HepG2 (cell line): Measurements from ENCODE around the gene AHCTF1. TPM values are rescaled to one million over a fixed set of nuclear protein-coding genes. Genes with fewer than 3 reads are reported as not detected.

Experiments
- ATAC-seq: fragments of 200-7000 bp; cut with Tn5 transposase; 3 replicates; pipeline ENCODE4 v1.9.1; 2020; ENCODE audit warnings: mild to moderate bottlenecking, moderate library complexity
- BruUV-seq: library from RNA; stranded (reverse); fragments of 400-500 nt; replicated peaks from 2 replicates; lab custom pipeline; 2021; lab: Mats Ljungman, UMichigan
- CTCF ChIA-PET: fragments of 300-600 bp; formaldehyde crosslinking; extraction: SDS; loops from one replicate; lab custom pipeline; 2021; ENCODE audit warnings: low total read pairs, inconsistent platforms, low intra/inter-chr PET ratio; lab: Yijun Ruan, JAX
- POLR2A ChIA-PET: fragments of 350-600 bp; sonication (Branson Sonifier 250); formaldehyde crosslinking; loops from one replicate; lab custom pipeline; 2020; ENCODE audit warnings: antibody characterized with exemption, inconsistent platforms; lab: Yijun Ruan, JAX
- DNase-seq: peaks from one replicate; pipeline ENCODE4 v3.0.0-alpha.2; 2015; ENCODE audit warnings: low spot score
- FAIRE-seq: peaks from 3 replicates; lab custom pipeline; 2011; peaks lifted over from hg19 to GRCh38; lab: Jason Lieb, UNC
- H2AFZ ChIP-seq: one replicate; pipeline ENCODE4 v1.6.1; 2011; ENCODE audit warnings: low read length, inconsistent platforms
- H3K27ac ChIP-seq: fragments of 300-600 bp; 3 replicates; pipeline ENCODE4 v1.8.0; 2011; ENCODE audit warnings: mixed run types, mild to moderate bottlenecking, mixed read lengths, low read length, inconsistent platforms; ENCODE audit not compliant: insufficient read depth; ENCODE audit errors: extremely low read length
- H3K27me3 ChIP-seq, 2 experiments: fragments of 200-600 bp in 1 of 2; 2 replicates in 1 of 2; 3 replicates in 1 of 2; pipeline versions ENCODE4 v1.6.0 to v1.8.0; 2011; ENCODE audit warnings: low read length in 2 of 2, mild to moderate bottlenecking in 2 of 2, moderate library complexity in 2 of 2, inconsistent platforms in 1 of 2; ENCODE audit not compliant: insufficient read depth in 2 of 2, control insufficient read depth in 1 of 2
- H3K36me3 ChIP-seq, 2 experiments: fragments of 200-600 bp in 1 of 2; replicated peaks in 1 of 2; 2 replicates in 1 of 2; 3 replicates in 1 of 2; pipeline versions ENCODE4 v1.5.1 to v1.8.0; 2011; ENCODE audit warnings: low read length in 2 of 2, inconsistent platforms in 1 of 2; ENCODE audit not compliant: insufficient read depth in 2 of 2, control insufficient read depth in 1 of 2
- H3K4me1 ChIP-seq: 2 replicates; pipeline ENCODE4 v1.5.1; 2012; ENCODE audit warnings: low read length, inconsistent platforms; ENCODE audit not compliant: insufficient read depth
- H3K4me2 ChIP-seq: 2 replicates; pipeline ENCODE4 v1.6.0; 2011; ENCODE audit warnings: low read depth, low read length, inconsistent platforms
- H3K4me3 ChIP-seq, 3 experiments: fragments of 200-600 bp in 1 of 3; sonication (generic), shearing (Covaris generic) in 1 of 3; replicated peaks in 1 of 3; 2 replicates each; pipeline ENCODE4 v1.5.1; 2011 to 2016; ENCODE audit warnings: low read length in 3 of 3, inconsistent platforms in 2 of 3, low read depth in 2 of 3, mild to moderate bottlenecking in 2 of 3, control low read depth in 1 of 3, mixed read lengths in 1 of 3; ENCODE audit not compliant: insufficient read depth in 1 of 3
- H3K79me2 ChIP-seq: one replicate; pipeline ENCODE4 v1.6.1; 2011; ENCODE audit warnings: low read length, inconsistent platforms; ENCODE audit not compliant: insufficient read depth
- H3K9ac ChIP-seq: 2 replicates; pipeline ENCODE4 v1.6.0; 2011; ENCODE audit warnings: mild to moderate bottlenecking, low read depth, low read length, inconsistent platforms; ENCODE audit not compliant: insufficient read depth
- H3K9me3 ChIP-seq: 2 replicates; pipeline ENCODE4 v1.5.1; 2012; ENCODE audit warnings: mild to moderate bottlenecking, low read length
- H4K20me1 ChIP-seq: 2 replicates; pipeline ENCODE4 v1.6.0; 2011; ENCODE audit warnings: inconsistent platforms, mild to moderate bottlenecking, low read length, moderate library complexity; ENCODE audit not compliant: insufficient read depth
- CBFB ChIP-seq: sonication (generic); formaldehyde crosslinking; IDR thresholded peaks from 2 replicates; pipeline ENCODE4 v1.4.0; 2020; ENCODE audit warnings: missing genetic modification reagents
- GTF3A ChIP-seq: sonication (generic); formaldehyde crosslinking; conservative IDR thresholded peaks from 2 replicates; pipeline ENCODE4 v1.4.0; 2020; ENCODE audit warnings: mild to moderate bottlenecking, missing genetic modification reagents
- IKZF1 ChIP-seq: fragments of 450-650 bp; IDR thresholded peaks from 2 replicates; pipeline ENCODE4 v1.7.1; 2016
- JDP2 ChIP-seq: sonication (generic); formaldehyde crosslinking; IDR thresholded peaks from 2 replicates; pipeline ENCODE4 v1.8.1; 2022; ENCODE audit warnings: missing genetic modification reagents, borderline replicate concordance
- LCORL ChIP-seq, 2 experiments: fragments of 450-650 bp in 1 of 2; sonication (generic) in 1 of 2; formaldehyde crosslinking in 1 of 2; IDR thresholded peaks; 2 replicates each; pipeline versions ENCODE4 v1.5.0 to v1.6.1; 2017 to 2020; ENCODE audit warnings: antibody characterized with exemption in 1 of 2, missing genetic modification reagents in 1 of 2
- MBD4 ChIP-seq: IDR thresholded peaks from 2 replicates; pipeline ENCODE4 v1.6.1; 2012; ENCODE audit warnings: low read length, inconsistent platforms, borderline replicate concordance
- MTA3 ChIP-seq: sonication (generic); formaldehyde crosslinking; IDR thresholded peaks from 2 replicates; pipeline ENCODE4 v1.4.0; 2020; ENCODE audit warnings: missing genetic modification reagents
- NR1H2 ChIP-seq: sonication (generic); formaldehyde crosslinking; IDR thresholded peaks from 2 replicates; pipeline ENCODE4 v1.8.1; 2022; ENCODE audit warnings: low read depth, missing genetic modification reagents, borderline replicate concordance
- PRMT3 ChIP-seq: sonication (generic); formaldehyde crosslinking; IDR thresholded peaks from 2 replicates; pipeline ENCODE4 v1.8.1; 2022; ENCODE audit warnings: low read depth, mild to moderate bottlenecking, moderate library complexity, missing genetic modification reagents, borderline replicate concordance
- ZBTB21 ChIP-seq: sonication (generic); formaldehyde crosslinking; IDR thresholded peaks from 2 replicates; pipeline ENCODE4 v1.4.0; 2020; ENCODE audit warnings: missing genetic modification reagents
- ZNF550 ChIP-seq: sonication (generic); formaldehyde crosslinking; IDR thresholded peaks from 2 replicates; pipeline ENCODE4 v1.4.0; 2020; ENCODE audit warnings: mild to moderate bottlenecking, missing genetic modification reagents, borderline replicate concordance
- ZNF614 ChIP-seq: IDR thresholded peaks from 2 replicates; pipeline ENCODE4 v1.6.1; 2018; ENCODE audit warnings: missing biosample characterization, missing genetic modification reagents, inconsistent platforms, borderline replicate concordance
- ZNF629 ChIP-seq: sonication (generic); formaldehyde crosslinking; conservative IDR thresholded peaks from 2 replicates; pipeline ENCODE4 v1.5.0; 2020; ENCODE audit warnings: missing genetic modification reagents
- ZNF740 ChIP-seq: sonication (generic); formaldehyde crosslinking; IDR thresholded peaks from 2 replicates; pipeline ENCODE4 v1.4.0; 2020; ENCODE audit warnings: missing genetic modification reagents
- WGBS: methylation state at CpG from one replicate; pipeline ENCODE4 v1.1.6; 2017; ENCODE audit warnings: low lambda C conversion rate; 5-methylcytosine and 5-hydroxymethylcytosine counted together
- in situ Hi-C: cut with HindIII; loops from 2 replicates; pipeline ENCODE4 v1.10.0; 2017; ENCODE audit warnings: low pct_unique_long_range_greater_than_20kb; ENCODE audit not compliant: extremely low pct_ligation_motif_present
- intact Hi-C: fragments of 100-400 bp; cut with micrococcal nuclease; formaldehyde crosslinking; loops from one replicate; pipeline ENCODE4 v1.10.0; 2022; ENCODE audit not compliant: unreplicated experiment
- polyA plus RNA-seq, 8 experiments: library from polyadenylated mRNA; depleted of rRNA in 3 of 8; stranded (reverse) in 7 of 8; unstranded in 1 of 8; fragments of >200 nt; fragmentation: Illumina TruSeq in 4 of 8; extraction: Trizol in 4 of 8; gene quantifications; 2 replicates each; pipeline versions ENCODE4 v1.2.1 to v1.2.3, GENCODE V29; 2011 to 2016; ENCODE audit warnings: low read depth in 4 of 8, missing spikeins in 1 of 8, mixed read lengths in 1 of 8; ENCODE audit not compliant: insufficient read depth in 1 of 8
- total RNA-seq, 5 experiments: library from RNA; depleted of rRNA; stranded (reverse); fragments of >200 nt; fragmentation: Illumina TruSeq; extraction: Trizol; gene quantifications; 2 replicates each; pipeline ENCODE4 v1.2.3, GENCODE V29; 2016; ENCODE audit warnings: low read depth in 1 of 5
- TF ChIP-seq, protein P1 (sequence below): sonication (generic); formaldehyde crosslinking; IDR thresholded peaks from 2 replicates; pipeline ENCODE4 v1.4.0; 2020; ENCODE audit warnings: low read depth, mild to moderate bottlenecking, missing genetic modification reagents
- TF ChIP-seq, protein P2 (sequence below): sonication (generic); formaldehyde crosslinking; IDR thresholded peaks from 2 replicates; pipeline ENCODE4 v1.4.0; 2020; ENCODE audit warnings: missing genetic modification reagents, borderline replicate concordance
- TF ChIP-seq, protein P3 (sequence below): sonication (generic); formaldehyde crosslinking; IDR thresholded peaks from 2 replicates; pipeline ENCODE4 v1.4.0; 2020; ENCODE audit warnings: missing genetic modification reagents, borderline replicate concordance

Gene AHCTF1
- total and polyA plus RNA-seq, 2 of the 13 experiments (the other 11 are each of a cell fraction or from before 2014, with no cell fraction given): 16.6 to 45.9 TPM

DNA sequence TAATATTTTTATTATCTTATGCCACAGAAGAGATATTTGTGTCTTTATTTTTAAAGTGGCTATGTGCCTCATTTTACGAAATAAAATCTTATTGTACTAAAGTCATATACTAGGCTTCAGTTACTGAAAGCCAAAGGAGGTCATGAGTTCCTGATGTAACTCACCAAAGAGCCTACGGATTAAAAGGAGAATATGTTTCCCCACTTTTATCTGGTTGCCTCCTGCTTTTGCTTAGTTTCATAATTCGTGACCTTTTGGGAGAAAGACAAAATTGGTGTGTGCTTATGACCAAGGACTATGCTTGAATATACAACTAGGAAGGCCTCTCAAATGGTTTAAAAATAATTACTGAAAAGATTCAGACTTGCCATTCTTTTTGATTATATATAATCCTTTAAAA lies 18.2 kb upstream of the AHCTF1 start:
- no peak overlapping the region for H3K9ac ChIP-seq
- H3K4me1 ChIP-seq: peaks cover 19% of the 10 kb centered on the region
- TF ChIP-seq ZNF629 (CRISPR knock-in tag) (no peak), JDP2 (CRISPR knock-in tag) (no peak), ZBTB21 (no peak), MTA3 (CRISPR knock-in tag) (no peak), ZNF550 (no peak), GTF3A (CRISPR knock-in tag) (no peak), LCORL (IDR thresholded peaks at IDR 0.05) (no peak), LCORL (CRISPR knock-in tag; IDR thresholded peaks at IDR 0.05) (no peak), MBD4 (no peak), NR1H2 (CRISPR knock-in tag) (no peak), PRMT3 (CRISPR knock-in tag) (no peak), IKZF1 (no peak), ZNF740 (CRISPR knock-in tag) (no peak), CBFB (no peak), ZNF614 (CRISPR knock-in tag) (no peak)
- TF ChIP-seq, protein P1, sequence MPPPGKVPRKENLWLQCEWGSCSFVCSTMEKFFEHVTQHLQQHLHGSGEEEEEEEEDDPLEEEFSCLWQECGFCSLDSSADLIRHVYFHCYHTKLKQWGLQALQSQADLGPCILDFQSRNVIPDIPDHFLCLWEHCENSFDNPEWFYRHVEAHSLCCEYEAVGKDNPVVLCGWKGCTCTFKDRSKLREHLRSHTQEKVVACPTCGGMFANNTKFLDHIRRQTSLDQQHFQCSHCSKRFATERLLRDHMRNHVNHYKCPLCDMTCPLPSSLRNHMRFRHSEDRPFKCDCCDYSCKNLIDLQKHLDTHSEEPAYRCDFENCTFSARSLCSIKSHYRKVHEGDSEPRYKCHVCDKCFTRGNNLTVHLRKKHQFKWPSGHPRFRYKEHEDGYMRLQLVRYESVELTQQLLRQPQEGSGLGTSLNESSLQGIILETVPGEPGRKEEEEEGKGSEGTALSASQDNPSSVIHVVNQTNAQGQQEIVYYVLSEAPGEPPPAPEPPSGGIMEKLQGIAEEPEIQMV (CRISPR knock-in tag): no peak
- TF ChIP-seq, protein P2, sequence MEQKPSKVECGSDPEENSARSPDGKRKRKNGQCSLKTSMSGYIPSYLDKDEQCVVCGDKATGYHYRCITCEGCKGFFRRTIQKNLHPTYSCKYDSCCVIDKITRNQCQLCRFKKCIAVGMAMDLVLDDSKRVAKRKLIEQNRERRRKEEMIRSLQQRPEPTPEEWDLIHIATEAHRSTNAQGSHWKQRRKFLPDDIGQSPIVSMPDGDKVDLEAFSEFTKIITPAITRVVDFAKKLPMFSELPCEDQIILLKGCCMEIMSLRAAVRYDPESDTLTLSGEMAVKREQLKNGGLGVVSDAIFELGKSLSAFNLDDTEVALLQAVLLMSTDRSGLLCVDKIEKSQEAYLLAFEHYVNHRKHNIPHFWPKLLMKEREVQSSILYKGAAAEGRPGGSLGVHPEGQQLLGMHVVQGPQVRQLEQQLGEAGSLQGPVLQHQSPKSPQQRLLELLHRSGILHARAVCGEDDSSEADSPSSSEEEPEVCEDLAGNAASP (CRISPR knock-in tag): no peak
- TF ChIP-seq, protein P3, sequence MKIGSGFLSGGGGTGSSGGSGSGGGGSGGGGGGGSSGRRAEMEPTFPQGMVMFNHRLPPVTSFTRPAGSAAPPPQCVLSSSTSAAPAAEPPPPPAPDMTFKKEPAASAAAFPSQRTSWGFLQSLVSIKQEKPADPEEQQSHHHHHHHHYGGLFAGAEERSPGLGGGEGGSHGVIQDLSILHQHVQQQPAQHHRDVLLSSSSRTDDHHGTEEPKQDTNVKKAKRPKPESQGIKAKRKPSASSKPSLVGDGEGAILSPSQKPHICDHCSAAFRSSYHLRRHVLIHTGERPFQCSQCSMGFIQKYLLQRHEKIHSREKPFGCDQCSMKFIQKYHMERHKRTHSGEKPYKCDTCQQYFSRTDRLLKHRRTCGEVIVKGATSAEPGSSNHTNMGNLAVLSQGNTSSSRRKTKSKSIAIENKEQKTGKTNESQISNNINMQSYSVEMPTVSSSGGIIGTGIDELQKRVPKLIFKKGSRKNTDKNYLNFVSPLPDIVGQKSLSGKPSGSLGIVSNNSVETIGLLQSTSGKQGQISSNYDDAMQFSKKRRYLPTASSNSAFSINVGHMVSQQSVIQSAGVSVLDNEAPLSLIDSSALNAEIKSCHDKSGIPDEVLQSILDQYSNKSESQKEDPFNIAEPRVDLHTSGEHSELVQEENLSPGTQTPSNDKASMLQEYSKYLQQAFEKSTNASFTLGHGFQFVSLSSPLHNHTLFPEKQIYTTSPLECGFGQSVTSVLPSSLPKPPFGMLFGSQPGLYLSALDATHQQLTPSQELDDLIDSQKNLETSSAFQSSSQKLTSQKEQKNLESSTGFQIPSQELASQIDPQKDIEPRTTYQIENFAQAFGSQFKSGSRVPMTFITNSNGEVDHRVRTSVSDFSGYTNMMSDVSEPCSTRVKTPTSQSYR: no peak
- ChIA-PET POLR2A (no interaction called here), CTCF (no interaction called here)
- H3K27me3 ChIP-seq: no peaks in the 10 kb centered on the region
- no peak overlapping the region for H3K27ac ChIP-seq
- BruUV-seq: no TSS peak
- in situ Hi-C loops (no loop called here), intact Hi-C loops (no loop called here)
- H4K20me1 ChIP-seq: no peaks in the 10 kb centered on the region
- no peak overlapping the region for H3K4me3 ChIP-seq
- H3K79me2 ChIP-seq: no peaks in the 10 kb centered on the region
- no peak for FAIRE-seq
- no peaks in the 10 kb centered on the region for H3K9me3 ChIP-seq
- no peak for ATAC-seq
- H3K4me2 ChIP-seq: no peak overlapping the region
- H3K36me3 ChIP-seq: no peaks in the 10 kb centered on the region
- DNase-seq: no peak
- WGBS: 97% methylated on average over 3 of the region's 3 CpGs
- H2AFZ ChIP-seq: no peak overlapping the region
